Activated CD4-positive, alpha-beta memory T cell treated with anti-CD3 and anti-CD28 coated beads for 36 hours (primary cell): Measurements from ENCODE around the gene PFKFB4. TPM values are rescaled to one million over a fixed set of nuclear protein-coding genes. Genes with fewer than 3 reads are reported as not detected.

Experiments used
- CTCF ChIA-PET: fragments of 350-600 bp; sonication (Branson Sonifier 250); formaldehyde crosslinking; loops from one replicate; lab custom pipeline; 2021; ENCODE audit warnings: antibody characterized with exemption, inconsistent platforms; lab: Charles Lee
- POLR2A ChIA-PET: fragments of 350-600 bp; sonication (Branson Sonifier 250); formaldehyde crosslinking; loops from one replicate; lab custom pipeline; 2021; ENCODE audit warnings: antibody characterized with exemption; lab: Charles Lee
- DNase-seq: peaks from one replicate; pipeline ENCODE4 v3.0.0-alpha.2; 2020
- H3K27ac Mint-ChIP-seq: one replicate; pipeline ENCODE4 v1.8.0; 2021; ENCODE audit warnings: mixed read lengths
- H3K27me3 Mint-ChIP-seq: one replicate; pipeline ENCODE4 v1.8.0; 2021; ENCODE audit warnings: mixed read lengths
- H3K36me3 Mint-ChIP-seq: one replicate; pipeline ENCODE4 v1.8.0; 2021; ENCODE audit warnings: mixed read lengths
- H3K4me1 Mint-ChIP-seq: one replicate; pipeline ENCODE4 v1.8.0; 2021; ENCODE audit warnings: low read depth, mixed read lengths
- H3K4me3 Mint-ChIP-seq: one replicate; pipeline ENCODE4 v1.8.0; 2021; ENCODE audit warnings: mild to moderate bottlenecking, mixed read lengths
- H3K9me3 Mint-ChIP-seq: one replicate; pipeline ENCODE4 v1.8.0; 2021; ENCODE audit warnings: mixed read lengths
- intact Hi-C: fragments of 100-400 bp; cut with micrococcal nuclease; formaldehyde crosslinking; loops from one replicate; pipeline ENCODE4 v1.15.1; 2023
- total RNA-seq, 2 experiments: library from RNA; stranded (reverse); gene quantifications; one replicate each; pipeline ENCODE4 v1.2.3, GENCODE V29; 2021

Gene PFKFB4
- total RNA-seq: 10 to 100 TPM; 19.4 to 22.4 TPM

- peaks cover 3% of the 10 kb centered on the region for H3K36me3 Mint-ChIP-seq
- intact Hi-C loops: loop anchor here (1.0 to 5.0 kb wide), 8 partner anchors 50 to 450 kb away; partner anchors contain the start of genes CCDC51, CDC25A, TMA7 and UQCRC1
- H3K27me3 Mint-ChIP-seq: no peaks in the 10 kb centered on the region
- DNase-seq: peak; percentile 100
- peaks cover 16% of the 10 kb centered on the region for H3K4me1 Mint-ChIP-seq
- ChIA-PET POLR2A (interaction anchor here (0.5 to 1.9 kb wide), 12 partner anchors 52 to 872 kb away, joined by 3 to 9 read pairs (median 4); partner anchors contain the start of genes CELSR3, NICN1, SHISA5 and SLC26A6), CTCF (interaction anchor here (0.6 to 5.6 kb wide), 17 partner anchors 8 to 293 kb away, joined by 3 to 58 read pairs (median 4); partner anchors contain the start of genes ATRIP, CCDC51, SLC26A6 and TMA7)
- H3K4me3 Mint-ChIP-seq: peak within 1 kb of the TSS; percentile 83
- peak within 1 kb of the TSS; percentile 59 for H3K27ac Mint-ChIP-seq
- no peaks in the 10 kb centered on the region for H3K9me3 Mint-ChIP-seq
These were observed at the start of gene PFKFB4 for GRCh38 chr3:48556796-48557626. TSS of gene PFKFB4 (minus strand) at chr3:48556803. CDS start at chr3:48556777, 26 bp downstream.

- Mint-ChIP-seq H3K36me3 (peaks cover 39% of the 10 kb centered on the region), H3K27ac (no peak overlapping the region), H3K4me3 (no peak overlapping the region), H3K27me3 (no peaks in the 10 kb centered on the region), H3K9me3 (no peaks in the 10 kb centered on the region), H3K4me1 (no peaks in the 10 kb centered on the region)
- intact Hi-C loops: no loop called here
- ChIA-PET CTCF (no interaction called here), POLR2A (no interaction called here)
- no peak for DNase-seq
These were observed 45.0 kb upstream of the PFKFB4 start for GRCh38 chr3:48601622-48601994.

- intact Hi-C loops: no loop called here
- ChIA-PET POLR2A (no interaction called here), CTCF (no interaction called here)
- Mint-ChIP-seq H3K4me1 (no peaks in the 10 kb centered on the region), H3K36me3 (peaks cover 39% of the 10 kb centered on the region), H3K27me3 (peaks cover 1% of the 10 kb centered on the region), H3K27ac (no peak overlapping the region), H3K9me3 (no peaks in the 10 kb centered on the region), H3K4me3 (no peak overlapping the region)
- no peak for DNase-seq
These were observed 44.4 kb upstream of the PFKFB4 start for GRCh38 chr3:48600711-48601621.

- intact Hi-C loops: no loop called here
- Mint-ChIP-seq H3K4me1 (no peaks in the 10 kb centered on the region), H3K27me3 (peaks cover 1% of the 10 kb centered on the region), H3K4me3 (no peak overlapping the region), H3K36me3 (peaks cover 33% of the 10 kb centered on the region), H3K27ac (no peak overlapping the region), H3K9me3 (no peaks in the 10 kb centered on the region)
- POLR2A ChIA-PET: no interaction called here
- DNase-seq: no peak
- CTCF ChIA-PET: interaction anchor here (0.6 kb wide), 1 partner anchor 43 kb away, joined by 3 read pairs; no protein-coding TSS in a partner anchor
These were observed 43.1 kb upstream of the PFKFB4 start for GRCh38 chr3:48599509-48600285.

- Mint-ChIP-seq H3K9me3 (no peaks in the 10 kb centered on the region), H3K4me1 (peaks cover 5% of the 10 kb centered on the region), H3K36me3 (peaks cover 29% of the 10 kb centered on the region), H3K4me3 (no peak overlapping the region), H3K27me3 (peaks cover 6% of the 10 kb centered on the region), H3K27ac (no peak overlapping the region)
- intact Hi-C loops: no loop called here
- CTCF ChIA-PET: interaction anchor here (0.6 kb wide), 1 partner anchor 42 kb away, joined by 3 read pairs; no protein-coding TSS in a partner anchor
- POLR2A ChIA-PET: interaction anchor here (1.0 kb wide), 1 partner anchor 9 kb away, joined by 3 read pairs; no protein-coding TSS in a partner anchor
- no peak for DNase-seq
These were observed 42.5 kb upstream of the PFKFB4 start for GRCh38 chr3:48599077-48599501.

GRCh38 chr3:48598323-48599076, 41.9 kb upstream of the PFKFB4 start:
- POLR2A ChIA-PET: interaction anchor here (1.0 kb wide), 1 partner anchor 9 kb away, joined by 3 read pairs; no protein-coding TSS in a partner anchor
- H3K27ac Mint-ChIP-seq: no peak overlapping the region
- intact Hi-C loops: no loop called here

GRCh38 chr3:48597408-48597800, 40.8 kb upstream of the PFKFB4 start:
- no peaks in the 10 kb centered on the region for H3K9me3 Mint-ChIP-seq
- DNase-seq: no peak
- intact Hi-C loops: no loop called here
- H3K4me3 Mint-ChIP-seq: no peak overlapping the region
- ChIA-PET CTCF (interaction anchor here (1.3 kb wide), 2 partner anchors 39 kb away, joined by 3 to 5 read pairs; partner anchors contain the start of gene SLC26A6), POLR2A (interaction anchor here (1.3 kb wide), 1 partner anchor 12 kb away, joined by 3 read pairs; the partner anchor contains the start of gene UQCRC1)
- no peak overlapping the region for H3K27ac Mint-ChIP-seq
- H3K4me1 Mint-ChIP-seq: peaks cover 5% of the 10 kb centered on the region
- peaks cover 17% of the 10 kb centered on the region for H3K36me3 Mint-ChIP-seq
- peaks cover 19% of the 10 kb centered on the region for H3K27me3 Mint-ChIP-seq

More at GRCh38 chr3:48598323-48599076, 41.9 kb upstream of the PFKFB4 start:
- Mint-ChIP-seq H3K27me3 (peaks cover 8% of the 10 kb centered on the region), H3K36me3 (peaks cover 25% of the 10 kb centered on the region), H3K9me3 (no peaks in the 10 kb centered on the region), H3K4me1 (peaks cover 5% of the 10 kb centered on the region), H3K4me3 (no peak overlapping the region)
- no peak for DNase-seq
- CTCF ChIA-PET: no interaction called here

- no peak overlapping the region for H3K4me3 Mint-ChIP-seq
- POLR2A ChIA-PET: interaction anchor here (1.3 kb wide), 1 partner anchor 13 kb away, joined by 3 read pairs; the partner anchor contains the start of gene UQCRC1
- H3K4me1 Mint-ChIP-seq: peaks cover 5% of the 10 kb centered on the region
- no peak for DNase-seq
- peaks cover 15% of the 10 kb centered on the region for H3K36me3 Mint-ChIP-seq
- intact Hi-C loops: no loop called here
- no peak overlapping the region for H3K27ac Mint-ChIP-seq
- CTCF ChIA-PET: interaction anchor here (1.3 kb wide), 2 partner anchors 38 to 39 kb away, joined by 3 to 5 read pairs; partner anchors contain the start of gene SLC26A6
- H3K9me3 Mint-ChIP-seq: no peaks in the 10 kb centered on the region
- H3K27me3 Mint-ChIP-seq: peaks cover 19% of the 10 kb centered on the region
These were observed 40.2 kb upstream of the PFKFB4 start for GRCh38 chr3:48596676-48597407.

GRCh38 chr3:48596157-48596556, 39.6 kb upstream of the PFKFB4 start:
- peaks cover 15% of the 10 kb centered on the region for H3K36me3 Mint-ChIP-seq
- H3K4me3 Mint-ChIP-seq: no peak overlapping the region
- no peak overlapping the region for H3K27ac Mint-ChIP-seq
- peaks cover 20% of the 10 kb centered on the region for H3K27me3 Mint-ChIP-seq
- no peak for DNase-seq
- H3K4me1 Mint-ChIP-seq: peaks cover 5% of the 10 kb centered on the region
- intact Hi-C loops: no loop called here
- ChIA-PET CTCF (interaction anchor here (1.3 kb wide), 1 partner anchor 40 kb away, joined by 3 read pairs; the partner anchor contains the start of gene SLC26A6), POLR2A (no interaction called here)
- H3K9me3 Mint-ChIP-seq: no peaks in the 10 kb centered on the region

- CTCF ChIA-PET: no interaction called here
- Mint-ChIP-seq H3K9me3 (no peaks in the 10 kb centered on the region), H3K36me3 (peaks cover 12% of the 10 kb centered on the region), H3K4me3 (no peak overlapping the region), H3K4me1 (peaks cover 5% of the 10 kb centered on the region), H3K27ac (no peak overlapping the region), H3K27me3 (peaks cover 24% of the 10 kb centered on the region)
- intact Hi-C loops: no loop called here
- POLR2A ChIA-PET: no interaction called here
- DNase-seq: no peak
These were observed 39.0 kb upstream of the PFKFB4 start for GRCh38 chr3:48595526-48596121.
